Testis (tissue), 3 donors: Measurements from ENCODE around the gene TCERG1L. TPM values are rescaled to one million over a fixed set of nuclear protein-coding genes. Genes with fewer than 3 reads are reported as not detected.

Source experiments
- DNase-seq: peaks from one replicate; pipeline ENCODE4 v3.0.0-alpha.2; 2019
- H3K27ac ChIP-seq, 2 donors: fragments of 200-600 bp; sonication (generic); one replicate each; pipeline ENCODE4 v1.5.1; 2019
- H3K27me3 ChIP-seq: fragments of 200-600 bp; sonication (generic); one replicate; pipeline ENCODE4 v1.5.1; 2019
- H3K36me3 ChIP-seq: fragments of 200-600 bp; sonication (generic); one replicate; pipeline ENCODE4 v1.5.1; 2017; ENCODE audit warnings: low read depth; ENCODE audit errors: missing control alignments
- H3K4me1 ChIP-seq: fragments of 200-600 bp; sonication (generic); one replicate; pipeline ENCODE4 v1.5.1; 2019
- H3K4me3 ChIP-seq, 2 donors: fragments of 200-600 bp; sonication (generic); one replicate each; pipeline ENCODE4 v1.5.1; 2017 to 2019
- H3K9me3 ChIP-seq: fragments of 200-600 bp; sonication (generic); one replicate; pipeline ENCODE4 v1.5.1; 2017
- POLR2A ChIP-seq: fragments of 450-650 bp; IDR thresholded peaks from one replicate; pipeline ENCODE4 v1.6.1; 2017; ENCODE audit warnings: antibody characterized with exemption, mild to moderate bottlenecking, moderate library complexity
- WGBS, 2 donors: methylation state at CpG; one replicate each; pipeline ENCODE4 v1.1.5; 2018; 5-methylcytosine and 5-hydroxymethylcytosine counted together
- intact Hi-C: fragments of 100-400 bp; cut with DNase I; formaldehyde crosslinking; loops from one replicate; pipeline ENCODE4 v1.15.1; 2023; ENCODE audit warnings: low total_unique reads
- polyA plus RNA-seq: library from polyadenylated mRNA; stranded (reverse); fragments of 350-450 nt; fragmentation: Illumina TruSeq; extraction: RNeasy Lipid Tissue Mini Kit (QIAGEN cat#74804); gene quantifications from one replicate; pipeline ENCODE4 v1.2.3, GENCODE V29; 2014; ENCODE audit warnings: low read depth, low replicate concordance; ENCODE audit not compliant: insufficient read depth
- total RNA-seq, 2 donors: library from RNA; depleted of rRNA; stranded (reverse); fragments of >200 nt; gene quantifications; one replicate each; pipeline ENCODE4 v1.2.3, GENCODE V29; 2016
- TF ChIP-seq, protein P1 (sequence below), 3 experiments: fragments of 450-650 bp in 2 of 3; fragments of 200-600 bp in 1 of 3; sonication (generic) in 1 of 3; IDR thresholded peaks; one replicate each; pipeline ENCODE4 v1.5.1; 2016 to 2019; ENCODE audit warnings: antibody characterized with exemption in 3 of 3, mild to moderate bottlenecking in 2 of 3, moderate library complexity in 1 of 3

The TCERG1L gene
- total and polyA plus RNA-seq, 3 donors from 2014 or later, result 3.0 to 8.3 (median 7.7) TPM

GRCh38 chr10:131216681-131217230, 94.8 kb downstream of the TCERG1L start:
- no peaks in the 10 kb centered on the region for H3K27me3 ChIP-seq
- intact Hi-C loops, result no loop called here
- no peaks in the 10 kb centered on the region for H3K36me3 ChIP-seq
- H3K27ac ChIP-seq, result no peak overlapping the region
- H3K4me3 ChIP-seq, result no peak overlapping the region
- DNase-seq, result no peak
- TF ChIP-seq, protein P1, sequence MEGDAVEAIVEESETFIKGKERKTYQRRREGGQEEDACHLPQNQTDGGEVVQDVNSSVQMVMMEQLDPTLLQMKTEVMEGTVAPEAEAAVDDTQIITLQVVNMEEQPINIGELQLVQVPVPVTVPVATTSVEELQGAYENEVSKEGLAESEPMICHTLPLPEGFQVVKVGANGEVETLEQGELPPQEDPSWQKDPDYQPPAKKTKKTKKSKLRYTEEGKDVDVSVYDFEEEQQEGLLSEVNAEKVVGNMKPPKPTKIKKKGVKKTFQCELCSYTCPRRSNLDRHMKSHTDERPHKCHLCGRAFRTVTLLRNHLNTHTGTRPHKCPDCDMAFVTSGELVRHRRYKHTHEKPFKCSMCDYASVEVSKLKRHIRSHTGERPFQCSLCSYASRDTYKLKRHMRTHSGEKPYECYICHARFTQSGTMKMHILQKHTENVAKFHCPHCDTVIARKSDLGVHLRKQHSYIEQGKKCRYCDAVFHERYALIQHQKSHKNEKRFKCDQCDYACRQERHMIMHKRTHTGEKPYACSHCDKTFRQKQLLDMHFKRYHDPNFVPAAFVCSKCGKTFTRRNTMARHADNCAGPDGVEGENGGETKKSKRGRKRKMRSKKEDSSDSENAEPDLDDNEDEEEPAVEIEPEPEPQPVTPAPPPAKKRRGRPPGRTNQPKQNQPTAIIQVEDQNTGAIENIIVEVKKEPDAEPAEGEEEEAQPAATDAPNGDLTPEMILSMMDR (IDR thresholded peaks at IDR 0.05), result no peak
- no peak for TF ChIP-seq POLR2A
- 89 to 91% methylated on average over 9 of the region's 9 CpGs for WGBS, 2 donors
- H3K4me1 ChIP-seq, result peaks cover 4% of the 10 kb centered on the region
- no peaks in the 10 kb centered on the region for H3K9me3 ChIP-seq

DNA sequence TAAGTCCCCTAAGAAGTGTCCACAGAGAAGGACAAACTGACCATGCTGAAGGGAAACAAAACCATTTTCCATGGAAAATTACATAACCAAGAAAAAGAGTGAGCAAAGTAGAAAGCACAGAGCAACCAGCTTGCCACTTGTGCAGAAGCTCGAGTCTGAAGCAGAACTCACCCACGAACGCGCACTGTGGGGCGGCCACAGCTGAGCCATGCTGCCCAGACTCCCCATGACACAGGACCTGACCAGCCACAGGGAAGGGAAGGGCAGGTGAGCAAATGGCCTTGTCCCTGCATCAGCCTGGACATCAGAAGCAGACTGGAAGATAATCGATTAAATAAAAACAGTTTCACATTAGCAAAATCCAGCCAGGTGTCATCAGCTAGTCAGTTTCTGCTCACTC, 95.7 kb downstream of the TCERG1L start:
- WGBS, 2 donors, result 94 to 95% methylated on average over 6 of the region's 6 CpGs

DNA sequence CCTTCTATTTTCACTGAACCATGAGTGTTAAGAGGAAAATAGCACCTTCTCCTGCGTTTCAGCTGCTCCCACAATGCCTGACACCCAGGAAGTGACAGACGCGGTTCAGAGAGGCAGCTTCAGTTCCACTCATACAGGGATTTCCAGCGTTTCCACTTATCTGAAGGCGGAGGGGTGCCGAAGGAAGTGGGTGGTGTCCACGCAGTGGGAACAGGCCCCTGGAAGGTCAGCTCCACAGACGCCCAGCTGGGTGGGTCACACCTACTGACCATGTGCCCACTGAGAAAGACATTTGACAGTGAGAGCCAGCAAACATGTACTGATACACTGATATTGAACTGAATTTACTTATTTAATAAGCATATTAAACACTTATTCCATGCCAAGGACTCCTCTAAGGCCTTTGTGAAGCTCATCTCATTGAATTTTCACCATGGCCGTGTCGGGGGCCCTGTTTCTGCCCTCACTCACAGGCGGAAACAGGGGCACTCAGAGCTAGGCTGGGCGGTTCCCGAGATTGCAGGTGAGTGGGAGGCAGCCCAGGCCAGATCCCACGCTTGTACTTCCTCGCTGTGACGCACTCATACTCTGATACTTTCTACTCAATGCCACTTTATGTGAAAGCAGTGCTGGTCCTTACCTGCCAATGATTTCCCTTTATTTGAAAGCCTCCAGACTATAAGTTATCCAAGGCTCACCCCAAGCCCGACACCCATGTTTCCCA, 96.8 kb downstream of the TCERG1L start:
- peaks cover 4% of the 10 kb centered on the region for H3K4me1 ChIP-seq
- H3K27ac ChIP-seq, result no peak overlapping the region
- intact Hi-C loops, result no loop called here
- peak; percentile 79 for DNase-seq
- H3K27me3 ChIP-seq, result no peaks in the 10 kb centered on the region
- H3K9me3 ChIP-seq, result no peaks in the 10 kb centered on the region
- WGBS, 2 donors, result 68 to 81% methylated on average over 17 of the region's 17 CpGs
- no peak overlapping the region for H3K4me3 ChIP-seq
- H3K36me3 ChIP-seq, result no peaks in the 10 kb centered on the region
- TF ChIP-seq, protein P1 (IDR thresholded peaks at IDR 0.05), result no peak
- TF ChIP-seq POLR2A, result no peak

More for the DNA sequence above, 95.7 kb downstream of the TCERG1L start:
- peaks cover 4% of the 10 kb centered on the region for H3K4me1 ChIP-seq
- no peaks in the 10 kb centered on the region for H3K36me3 ChIP-seq
- H3K27me3 ChIP-seq, result no peaks in the 10 kb centered on the region
- intact Hi-C loops, result no loop called here
- H3K9me3 ChIP-seq, result no peaks in the 10 kb centered on the region
- no peak overlapping the region for H3K27ac ChIP-seq
- TF ChIP-seq, protein P1 (IDR thresholded peaks at IDR 0.05), result no peak
- TF ChIP-seq POLR2A, result no peak
- DNase-seq, result no peak
- H3K4me3 ChIP-seq, result no peak overlapping the region

- no peak overlapping the region for H3K27ac ChIP-seq
- no peak overlapping the region for H3K4me3 ChIP-seq
- intact Hi-C loops, result no loop called here
- H3K9me3 ChIP-seq, result no peaks in the 10 kb centered on the region
- H3K36me3 ChIP-seq, result no peaks in the 10 kb centered on the region
- TF ChIP-seq POLR2A, result no peak
- TF ChIP-seq, protein P1 (IDR thresholded peaks at IDR 0.05), result no peak
- DNase-seq, result no peak
- peaks cover 4% of the 10 kb centered on the region for H3K4me1 ChIP-seq
- no peaks in the 10 kb centered on the region for H3K27me3 ChIP-seq
- 85 to 89% methylated on average over 8 to 9 of the region's 9 CpGs for WGBS, 2 donors
Observed at GRCh38 chr10:131213741-131214505, 97.6 kb downstream of the TCERG1L start.
